NCI-H510A (cell line): ENCODE results near the gene NDRG3.
"Not testable (repeated sequence)": the region's sequence is repeated elsewhere in the genome, so short reads cannot be mapped to it uniquely, and the experiment has no call there.

Experiments used
- DNase-seq: peaks from one replicate; lab custom pipeline; 2025; lab: John Stamatoyannopoulos, UW

Gene NDRG3

DNA sequence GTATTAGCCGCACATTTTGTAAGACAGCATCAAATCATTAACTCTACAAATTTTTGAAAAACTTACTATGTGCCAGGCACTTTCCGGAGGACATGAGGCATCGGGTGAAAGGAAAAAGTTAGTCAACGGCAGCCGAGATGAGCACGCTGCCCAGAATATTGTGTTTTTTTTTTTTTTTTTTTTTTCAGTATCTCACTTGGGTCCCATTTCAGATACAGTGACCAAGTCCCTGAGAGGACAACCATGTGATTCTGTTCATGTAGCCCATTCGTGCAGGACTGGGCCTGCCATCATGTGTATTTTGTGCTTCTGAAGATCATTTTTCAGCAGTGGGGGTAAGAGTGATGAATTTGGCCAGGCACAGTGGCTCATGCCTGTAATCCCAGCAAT lies 101.2 kb downstream of the NDRG3 start:
- no peak for DNase-seq

DNA sequence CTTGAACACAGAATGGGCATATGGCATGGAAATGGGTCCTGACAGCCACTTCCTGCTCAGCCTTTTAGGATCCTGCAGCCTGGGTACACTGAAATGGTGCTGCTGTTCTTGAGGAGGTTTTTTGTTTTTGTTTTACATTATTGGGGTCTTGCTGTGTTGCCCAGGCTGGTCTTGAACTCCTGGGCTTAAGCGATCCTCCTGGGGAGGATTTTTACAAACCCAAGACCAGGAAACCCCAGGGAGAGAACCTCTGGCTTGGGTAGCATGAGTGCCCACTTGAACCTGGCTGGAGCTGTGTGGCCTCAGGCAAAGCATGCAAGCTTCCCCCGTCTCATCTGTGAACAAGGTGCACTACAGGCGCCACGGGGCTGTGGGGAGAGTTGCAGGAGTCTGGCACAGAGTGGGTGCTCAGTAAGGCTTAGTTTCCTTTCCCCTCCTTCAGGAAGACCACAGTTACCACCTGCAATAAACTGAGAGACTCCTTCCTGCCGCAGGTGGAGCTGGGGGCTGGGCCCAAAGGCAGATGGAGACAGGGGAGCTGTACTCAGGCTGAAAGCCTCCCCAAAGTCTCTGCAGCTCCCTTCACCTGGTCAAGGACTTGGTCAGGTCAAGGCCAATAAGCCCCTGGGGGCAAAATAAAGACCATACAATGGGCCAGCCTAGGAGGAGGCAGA lies 101.7 kb downstream of the NDRG3 start:
- no peak for DNase-seq

DNA sequence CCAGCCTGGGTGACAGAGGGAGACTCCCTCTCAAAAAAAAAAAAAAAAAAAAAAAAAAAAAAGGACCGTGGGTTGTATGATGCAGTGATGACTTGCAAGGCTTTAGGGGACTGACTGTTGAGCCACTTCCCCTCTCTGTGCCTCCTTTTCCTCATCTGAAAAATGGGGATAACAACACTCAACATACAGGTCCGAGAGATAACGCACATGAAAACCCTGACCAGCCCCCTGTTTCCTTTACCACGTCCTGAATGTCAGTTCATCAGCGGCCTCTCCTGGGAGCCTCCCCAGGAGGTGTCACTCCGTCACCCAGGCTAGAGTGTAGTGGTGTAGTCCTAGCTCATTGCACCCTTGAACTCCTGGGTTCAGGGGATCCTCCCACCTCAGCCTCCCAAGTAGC lies 103.8 kb downstream of the NDRG3 start:
- DNase-seq = no peak

DNA sequence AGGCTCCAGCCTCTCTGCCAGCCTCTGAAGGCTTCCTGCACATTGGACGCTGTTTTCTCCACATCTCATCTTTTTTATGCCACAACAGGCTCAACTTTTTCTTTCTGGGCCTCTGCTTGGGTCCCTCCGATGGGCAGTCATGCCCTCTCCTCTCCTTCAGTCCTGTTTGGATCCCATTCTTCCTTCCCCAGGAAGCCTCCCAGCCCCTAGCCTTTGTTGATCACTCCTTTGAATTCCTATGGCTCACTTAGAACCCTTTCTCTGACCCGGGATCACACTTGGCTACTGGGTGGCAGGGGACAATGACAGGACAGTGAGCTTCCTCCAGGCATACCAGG lies 104.4 kb downstream of the NDRG3 start:
- no peak for DNase-seq

DNA sequence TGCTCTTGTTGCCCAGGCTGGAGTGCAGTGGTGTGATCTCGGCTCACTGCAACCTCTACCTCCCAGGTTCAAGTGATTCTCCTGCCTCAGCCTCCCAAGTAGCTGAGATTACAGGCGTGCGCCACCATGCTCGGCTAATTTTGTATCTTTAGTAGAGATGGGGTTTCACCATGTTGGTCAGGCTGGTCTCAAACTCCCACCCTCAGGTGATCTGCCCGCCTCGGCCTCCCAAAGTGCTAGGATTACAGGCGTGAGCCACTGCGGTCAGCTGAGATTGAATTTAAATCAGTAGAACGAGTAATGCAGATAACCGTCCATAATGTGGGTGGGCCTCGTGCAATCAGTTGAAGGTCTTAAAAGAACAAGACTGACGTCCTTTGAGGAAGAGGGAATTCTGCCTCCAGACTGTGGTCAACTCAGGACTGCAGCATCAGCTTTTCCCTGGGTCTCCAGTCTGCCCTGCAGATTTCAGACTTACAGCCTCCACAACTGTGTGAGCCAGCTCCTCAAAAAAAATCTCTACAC lies 107.0 kb downstream of the NDRG3 start:
- DNase-seq = not testable (repeated sequence)

DNA sequence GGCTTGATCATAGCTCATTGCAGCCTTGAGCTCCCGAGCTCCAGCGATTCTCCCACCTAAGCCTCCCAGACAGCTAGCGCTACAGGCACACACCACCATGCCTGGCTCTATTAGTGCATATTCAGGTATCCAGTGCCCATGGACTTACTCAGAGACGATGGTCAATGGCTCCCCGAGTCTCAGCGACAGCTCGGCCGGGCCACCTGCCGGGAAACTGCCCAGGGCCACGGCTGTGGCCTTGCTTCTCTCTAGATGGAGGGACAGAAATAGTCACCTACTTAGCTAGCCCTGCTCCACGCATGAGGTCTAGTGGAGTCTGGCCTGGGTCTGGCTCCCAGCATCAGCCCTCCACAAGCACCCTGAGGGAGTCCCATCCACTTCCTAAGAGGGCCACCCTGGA lies 111.5 kb downstream of the NDRG3 start:
- DNase-seq = no peak

DNA sequence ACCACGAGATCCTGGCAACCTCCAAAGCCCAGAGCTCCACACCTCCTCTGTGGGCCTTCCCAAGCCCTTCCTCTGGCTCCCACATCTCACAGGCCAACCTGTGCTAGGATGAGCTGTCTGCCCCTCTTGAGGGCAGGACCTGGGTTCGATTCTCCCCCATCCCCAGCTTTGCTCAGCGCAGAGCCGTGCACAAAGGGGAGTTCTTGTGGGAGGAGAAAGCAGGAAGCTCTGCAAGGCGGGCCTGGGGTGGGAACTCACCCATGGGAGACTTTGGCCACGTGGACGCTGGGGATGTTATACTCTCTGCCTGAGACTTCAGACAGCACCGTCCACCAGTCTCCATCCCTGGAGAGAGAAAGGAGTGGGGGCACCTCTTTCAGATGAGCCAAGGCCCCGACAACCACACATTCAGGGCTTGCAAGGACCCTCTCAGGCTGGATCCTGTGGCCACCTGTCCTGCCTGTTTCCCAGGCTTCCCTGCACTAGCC lies 112.6 kb downstream of the NDRG3 start:
- DNase-seq = no peak

DNA sequence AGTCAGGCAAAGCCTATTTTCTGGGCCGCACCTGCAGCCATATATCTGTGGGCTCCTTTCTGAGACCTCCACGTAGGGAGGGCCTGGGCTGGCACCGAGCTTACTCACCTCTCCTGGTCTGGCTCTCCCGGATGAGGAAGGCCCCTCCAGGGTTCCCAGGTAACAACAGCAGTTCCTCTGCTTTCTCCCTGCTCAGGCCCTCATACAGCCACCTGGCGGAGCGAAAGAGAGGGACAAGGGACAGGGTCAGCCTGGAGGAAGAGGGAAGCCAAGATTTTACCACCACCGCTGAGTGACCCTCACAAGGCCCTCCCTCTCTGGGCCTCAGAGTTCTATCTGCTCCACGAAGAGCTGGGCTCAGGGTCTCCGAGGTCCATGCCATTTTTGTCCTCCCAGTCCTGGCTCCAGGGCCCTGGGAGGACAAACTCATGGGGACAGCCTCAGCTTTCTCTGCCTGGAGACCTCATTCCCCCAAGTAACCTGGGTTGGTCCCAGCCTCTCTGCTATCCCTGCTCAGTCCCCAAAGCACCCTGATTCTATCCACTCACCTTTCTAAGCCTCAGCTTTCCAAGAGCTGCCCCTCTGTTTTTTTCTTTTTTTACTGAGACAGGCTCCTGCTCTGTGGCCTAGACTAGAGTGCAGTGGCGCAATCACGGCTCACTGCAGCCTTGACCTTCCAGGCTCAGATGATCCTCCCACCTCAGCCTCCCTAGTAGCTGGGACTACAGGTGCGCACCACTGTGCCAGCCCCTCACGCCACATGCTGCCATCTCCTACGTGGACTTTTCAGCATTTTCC lies 113.2 kb downstream of the NDRG3 start:
- no peak for DNase-seq

DNA sequence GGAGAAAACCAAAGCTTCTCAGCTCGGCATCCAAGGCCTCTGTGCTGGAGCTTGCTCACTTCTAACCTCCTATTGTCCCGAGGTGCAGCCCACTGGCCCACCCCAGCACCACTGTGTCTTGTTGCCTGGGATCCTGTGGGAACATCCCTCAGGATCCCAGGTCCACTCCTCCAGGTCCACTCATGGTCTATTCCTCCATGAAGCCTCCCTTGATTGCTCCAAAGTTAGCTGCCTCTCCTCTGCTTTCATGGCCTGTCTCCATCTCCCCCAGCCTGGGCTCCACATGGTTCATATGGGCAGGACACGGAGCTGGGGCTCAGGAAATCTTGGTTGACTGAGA lies 113.8 kb downstream of the NDRG3 start:
- no peak for DNase-seq

DNA sequence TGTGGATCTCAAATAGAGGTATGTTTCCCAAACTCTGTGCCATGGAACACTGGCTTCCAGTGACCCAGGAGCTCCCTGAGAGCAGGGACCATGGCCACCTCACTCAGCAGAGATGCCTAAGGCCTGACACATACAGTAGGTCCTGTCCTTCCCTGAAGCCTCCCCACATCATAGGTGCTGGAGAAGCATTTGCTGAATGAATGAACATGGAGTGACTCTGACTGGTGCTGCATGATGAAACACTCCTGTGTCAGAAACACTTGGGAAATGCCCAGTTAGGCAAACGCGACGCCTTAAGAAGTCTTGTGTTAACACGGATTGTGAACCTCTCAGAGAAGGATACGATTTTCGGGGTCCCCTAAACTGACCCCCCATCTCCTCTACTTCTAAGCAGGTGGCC lies 114.2 kb downstream of the NDRG3 start:
- no peak for DNase-seq

DNA sequence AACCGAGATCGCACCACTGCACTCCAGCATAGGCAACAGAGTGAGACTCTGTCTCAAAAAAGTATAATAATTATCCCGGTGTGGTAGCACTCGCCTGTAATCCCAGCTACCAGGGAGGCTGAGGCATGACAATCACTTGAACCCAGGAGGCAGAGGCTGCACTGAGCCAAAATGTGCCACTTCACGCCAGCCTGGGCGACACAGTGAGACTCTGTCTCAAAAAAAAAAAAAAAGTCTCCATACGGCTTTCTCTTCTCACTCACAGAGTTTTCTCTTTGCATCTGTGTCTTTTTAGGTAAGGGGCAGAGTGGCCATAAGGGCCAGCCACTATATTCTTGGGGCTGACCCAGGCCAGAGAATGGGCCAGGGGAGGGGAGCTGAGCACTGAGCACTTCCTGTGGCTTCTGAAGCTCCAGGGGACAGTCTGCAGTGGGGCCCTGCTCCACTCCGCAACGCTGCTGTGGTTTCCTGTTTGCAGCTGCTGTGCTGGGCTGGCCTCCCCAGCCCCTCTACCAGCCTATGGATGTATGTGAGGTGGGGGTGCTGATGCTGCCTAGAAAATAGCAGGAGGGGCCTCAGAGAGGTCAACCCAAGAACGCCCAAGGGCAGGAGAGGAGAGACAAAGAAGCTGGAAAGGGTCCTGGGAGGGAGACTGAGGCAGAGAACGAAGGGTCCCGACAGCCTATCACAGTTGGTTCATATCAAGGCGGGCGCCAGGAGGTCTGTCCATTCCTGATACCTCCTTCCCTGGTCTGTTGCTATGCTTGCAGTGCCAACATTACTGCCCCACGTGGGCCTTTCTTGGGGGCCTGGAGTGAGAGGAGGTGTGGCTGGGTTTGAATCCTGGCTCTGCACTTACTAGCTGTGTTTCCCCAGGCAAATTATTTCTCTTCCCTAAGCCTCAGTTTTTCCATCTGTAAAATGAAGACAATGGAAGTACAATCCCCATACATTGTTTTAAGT lies 115.9 kb downstream of the NDRG3 start:
- no peak for DNase-seq

DNA sequence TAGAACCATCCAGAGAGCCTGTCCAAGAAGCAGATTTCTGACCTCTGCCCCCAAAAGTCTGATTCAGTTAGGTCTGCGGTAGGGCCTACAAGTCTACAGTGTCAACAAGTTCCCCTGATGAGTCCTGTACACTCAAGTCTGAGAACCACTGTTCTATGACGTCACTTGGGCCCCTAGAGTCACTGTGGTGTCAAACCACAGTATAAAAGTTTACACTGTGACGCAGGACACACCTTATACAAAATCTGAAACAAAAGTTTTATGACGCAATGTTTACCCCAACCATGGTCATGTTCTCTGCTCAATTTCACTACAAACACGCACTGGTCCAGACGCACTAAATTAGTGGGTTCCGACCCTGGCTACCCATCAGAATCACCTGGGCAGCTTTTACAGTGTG lies 117.8 kb downstream of the NDRG3 start:
- DNase-seq = no peak

DNA sequence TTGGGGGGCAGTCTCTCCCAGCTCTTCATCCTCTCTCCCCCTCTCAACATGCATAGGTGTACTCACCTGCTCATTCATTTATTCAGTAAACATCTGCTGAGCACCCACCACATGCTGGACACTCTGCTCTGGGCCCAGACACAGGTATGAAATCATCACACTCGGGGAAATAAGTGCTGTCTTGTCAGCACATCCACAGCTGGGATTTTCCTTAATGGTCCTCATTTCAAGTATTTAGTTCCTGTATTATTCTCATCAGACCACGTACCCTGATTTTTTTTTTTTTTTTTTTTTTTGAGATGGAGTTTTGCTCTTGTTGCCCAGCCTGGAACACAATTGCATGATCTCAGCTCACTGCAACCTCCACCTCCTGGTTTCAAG lies 121.0 kb downstream of the NDRG3 start:
- no peak for DNase-seq

DNA sequence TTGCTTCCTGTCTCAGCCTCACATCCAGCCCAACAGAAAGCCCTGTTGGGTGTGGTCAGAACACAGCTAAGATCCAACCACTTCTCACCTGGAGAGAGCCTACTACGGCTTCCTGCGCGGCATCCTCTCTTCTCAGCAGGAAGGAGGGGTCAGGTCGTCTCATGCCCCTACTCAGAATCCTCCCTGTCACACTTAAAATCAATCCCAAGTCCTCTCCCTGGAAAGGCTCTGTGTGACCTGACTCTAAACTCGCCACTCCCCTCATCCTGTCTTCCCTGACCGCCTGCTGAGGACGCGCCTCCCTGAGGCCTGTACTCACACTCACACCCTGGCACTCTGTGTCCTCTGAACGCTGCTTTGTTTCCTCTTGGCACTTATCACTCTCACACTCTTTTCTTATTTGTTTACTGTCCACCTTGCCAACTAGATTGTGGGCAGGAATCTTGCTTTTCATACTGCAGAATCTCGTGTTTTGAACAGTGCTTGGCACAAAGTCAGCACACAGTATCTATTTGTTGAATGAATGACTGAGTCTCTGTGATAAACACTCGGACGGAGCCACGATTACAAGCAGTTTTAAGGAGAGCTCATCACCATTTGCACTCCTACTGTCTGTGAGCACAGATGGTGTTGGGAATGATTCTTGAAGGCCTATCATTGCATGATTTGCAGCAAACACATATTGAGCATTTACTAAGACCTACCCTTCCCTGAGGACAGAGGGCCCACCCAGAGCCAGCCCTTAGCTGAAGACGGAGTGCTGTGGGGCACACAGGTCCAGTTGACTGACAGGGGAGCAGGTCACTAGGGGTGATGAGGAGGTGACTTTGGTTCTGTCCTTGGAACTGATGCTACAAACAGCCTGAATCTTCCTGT lies 121.6 kb downstream of the NDRG3 start:
- no peak for DNase-seq

DNA sequence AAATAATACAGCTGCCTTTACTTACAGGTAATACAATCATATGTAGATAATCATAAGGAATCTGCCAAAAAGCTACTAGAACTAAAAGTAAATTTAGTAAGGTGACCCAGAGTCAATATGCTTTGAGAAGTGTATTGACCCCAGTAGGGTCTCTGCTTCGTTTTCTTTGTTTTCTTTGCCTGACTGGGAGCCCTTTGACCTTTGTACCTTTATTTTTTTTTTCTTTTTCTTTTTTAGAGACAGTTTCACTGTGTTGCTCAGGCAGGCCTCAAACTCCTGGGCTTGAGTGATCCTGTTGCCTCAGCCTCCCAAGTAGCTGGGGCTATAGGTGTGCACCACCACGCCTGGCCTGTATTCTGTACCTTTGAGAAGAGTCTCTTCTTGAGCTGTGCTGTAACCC lies 122.4 kb downstream of the NDRG3 start:
- no peak for DNase-seq

DNA sequence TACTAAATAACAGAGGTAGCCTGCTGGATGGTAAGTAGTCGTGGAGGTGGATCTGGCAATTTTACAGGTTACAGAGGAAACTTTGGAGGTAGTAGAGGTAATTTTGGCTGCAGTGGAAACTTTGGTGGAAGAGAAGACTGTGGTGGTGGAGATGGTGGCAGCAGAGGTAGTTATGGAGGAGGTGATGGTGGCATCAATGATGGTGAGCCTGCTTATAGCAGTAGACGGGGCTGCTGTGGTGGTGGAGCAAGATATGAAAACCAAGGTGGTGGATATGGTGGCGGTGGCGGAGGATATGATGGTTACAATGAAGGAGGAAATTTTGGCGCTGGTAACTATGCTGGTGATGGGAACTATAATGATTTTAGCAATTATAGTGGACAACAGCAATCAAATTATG lies 125.0 kb downstream of the NDRG3 start:
- DNase-seq = no peak

DNA sequence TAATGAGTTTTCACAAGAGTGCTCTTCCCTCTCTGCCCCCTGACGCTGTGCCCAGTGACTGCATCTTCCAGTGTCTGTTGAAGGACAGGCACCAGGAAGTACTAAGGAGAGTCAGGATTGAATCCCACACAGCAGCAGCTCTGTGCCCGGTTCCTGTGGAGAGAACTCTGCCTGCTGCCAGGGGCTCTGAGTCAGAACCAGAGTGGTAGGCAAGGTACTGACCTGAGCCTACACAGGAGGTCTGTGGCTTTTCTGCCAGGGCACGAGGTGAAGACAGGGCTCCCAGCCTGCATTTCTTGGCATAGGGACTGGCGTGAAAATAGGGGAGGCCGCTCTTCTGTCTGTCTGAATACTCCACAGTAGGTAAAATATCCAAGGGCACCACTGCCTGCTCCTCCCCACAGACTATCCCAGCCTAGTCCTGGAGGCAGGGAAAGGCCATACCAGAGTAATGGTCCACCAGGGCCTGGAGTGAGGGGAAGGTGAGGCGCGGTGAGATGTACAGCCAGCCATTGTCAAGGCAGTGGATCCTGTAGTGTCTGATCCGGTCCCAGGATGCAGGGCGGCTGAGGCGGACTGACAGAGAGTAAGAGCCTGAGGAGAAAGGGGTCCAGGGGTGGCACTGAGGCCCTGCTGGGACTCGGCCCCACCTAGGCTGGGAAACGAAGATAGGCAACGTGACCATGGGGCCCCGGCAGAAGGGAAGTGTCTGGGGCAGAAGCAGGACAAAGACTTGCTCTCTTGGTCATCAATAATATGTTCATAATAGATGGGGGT lies 130.9 kb downstream of the NDRG3 start:
- DNase-seq = no peak

DNA sequence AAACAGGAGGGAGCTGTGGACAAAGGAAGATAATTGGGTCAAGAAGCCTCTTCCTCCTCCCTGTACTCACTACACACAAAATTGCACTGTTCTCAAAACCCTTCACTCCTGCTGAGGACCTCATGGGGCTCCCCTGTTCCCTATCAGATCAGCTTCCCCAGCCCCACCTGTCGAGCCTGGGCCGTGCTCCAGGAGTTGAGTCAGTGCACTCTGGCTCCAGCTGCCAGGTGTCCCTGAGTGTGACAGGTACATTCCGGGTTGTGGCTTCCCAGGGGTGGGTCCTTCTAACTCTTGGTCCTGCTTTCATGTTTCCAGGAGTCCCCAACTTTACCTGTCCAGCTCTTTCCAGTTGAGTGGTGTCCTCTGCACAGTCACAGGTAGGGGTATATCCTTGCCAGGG lies 131.9 kb downstream of the NDRG3 start:
- peak; percentile 25 for DNase-seq

DNA sequence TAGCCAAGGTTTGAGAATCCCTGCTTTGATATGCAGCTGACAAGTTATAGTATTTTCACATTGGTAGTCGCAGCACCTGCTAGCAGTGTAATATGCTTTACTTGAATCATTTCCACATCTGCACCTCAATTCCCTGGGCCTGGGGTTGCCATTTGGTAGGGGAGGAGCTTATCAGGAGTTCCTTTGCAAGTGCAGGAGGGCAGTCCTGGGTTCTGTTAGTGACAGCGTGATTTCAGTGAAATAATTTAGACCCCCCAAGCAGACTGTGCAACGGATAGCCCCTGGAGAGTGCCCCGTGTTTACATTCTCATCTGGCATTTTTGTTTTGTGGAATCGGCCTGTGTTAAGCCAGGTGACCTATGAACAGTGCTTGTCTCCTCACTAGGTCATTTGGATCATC lies 134.3 kb downstream of the NDRG3 start:
- DNase-seq = no peak

DNA sequence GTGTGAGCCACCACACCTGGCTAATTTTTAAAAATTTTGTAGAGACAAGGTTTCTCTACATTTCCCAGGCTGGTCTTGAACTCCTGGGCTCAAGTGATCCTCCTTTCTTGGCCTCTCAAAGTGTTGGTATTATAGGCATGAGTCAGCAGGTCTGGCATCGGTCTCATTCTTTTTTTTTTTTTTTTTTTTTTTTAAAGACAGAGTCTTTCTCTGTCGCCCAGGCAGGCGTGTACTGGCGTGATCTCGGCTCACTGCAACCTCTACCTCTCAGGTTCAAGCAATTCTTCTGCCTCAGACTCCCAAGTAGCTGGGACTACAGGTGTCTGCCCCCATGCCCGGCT lies 137.5 kb downstream of the NDRG3 start:
- DNase-seq = not testable (repeated sequence)
